ENCODE measurements around the gene PDZRN3. TPM values are rescaled to one million over a fixed set of nuclear protein-coding genes. Genes with fewer than 3 reads are reported as not detected.
"Not testable (repeated sequence)": the region's sequence is repeated elsewhere in the genome, so short reads cannot be mapped to it uniquely, and the experiment has no call there.

Gene PDZRN3
- total RNA-seq, 2 experiments from 2014 or later: not detected

DNA sequence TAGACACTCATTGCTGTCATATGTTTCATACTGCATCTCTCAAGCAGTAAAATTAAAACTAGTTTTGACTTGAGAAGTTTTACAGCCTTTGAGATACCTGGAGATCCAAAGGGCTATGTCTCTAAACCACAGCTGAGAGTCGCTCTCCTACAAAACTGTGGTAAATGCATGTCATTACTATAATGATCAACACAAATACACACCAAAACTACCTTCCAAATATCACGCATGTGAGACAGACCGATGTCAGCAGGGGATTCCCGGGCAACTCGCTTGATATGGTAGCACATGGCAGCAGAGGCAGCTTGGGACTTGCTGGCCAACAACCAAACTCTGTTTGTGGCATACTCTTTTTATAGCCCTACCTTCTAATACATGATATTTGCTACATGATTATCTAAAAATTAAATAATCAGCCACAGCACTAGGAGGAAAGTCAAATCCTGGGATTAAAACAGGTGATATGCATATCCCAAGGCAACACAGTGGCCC, 56.3 kb downstream of the PDZRN3 start:
- no peak for ATAC-seq

DNA sequence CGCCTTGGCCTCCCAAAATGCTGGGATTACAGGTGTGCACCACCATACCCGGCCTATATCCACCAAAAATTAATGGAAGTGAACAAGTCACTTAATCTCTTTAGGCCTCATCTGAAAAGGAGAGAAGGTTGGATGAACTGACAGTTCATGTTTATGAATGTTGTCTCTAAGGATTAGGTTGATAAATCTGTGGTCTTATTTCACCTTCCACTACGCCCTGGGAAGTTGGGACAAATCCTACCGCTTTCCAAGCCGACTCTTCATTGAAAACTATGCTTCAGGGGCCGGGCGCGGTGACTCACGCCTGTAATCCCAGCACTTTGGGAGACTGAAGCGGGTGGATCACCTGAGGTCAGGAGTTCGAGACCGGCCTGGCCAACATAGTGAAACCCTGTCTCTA, 59.4 kb downstream of the PDZRN3 start:
- H3K27ac Mint-ChIP-seq; CTCF ChIA-PET; H3K36me3 Mint-ChIP-seq (ENCODE audit: low read depth); intact Hi-C loops (cut with micrococcal nuclease); H3K27me3 Mint-ChIP-seq; DNase-seq; POLR2A ChIA-PET; H3K4me1 Mint-ChIP-seq (ENCODE audit: low read depth); ATAC-seq; H3K9me3 Mint-ChIP-seq; H3K4me3 Mint-ChIP-seq: not testable (repeated sequence)

More for the DNA sequence above, 56.3 kb downstream of the PDZRN3 start:
- Mint-ChIP-seq H3K4me3 (no peak overlapping the region), H3K4me1 (ENCODE audit: low read depth) (no peaks in the 10 kb centered on the region), H3K27me3 (peaks cover 23% of the 10 kb centered on the region), H3K9me3 (no peaks in the 10 kb centered on the region), H3K36me3 (ENCODE audit: low read depth) (no peaks in the 10 kb centered on the region), H3K27ac (no peak overlapping the region)
- ChIA-PET CTCF (no interaction called here), POLR2A (no interaction called here)
- intact Hi-C loops (cut with micrococcal nuclease): no loop called here
- no peak for DNase-seq
- no peak for TF ChIP-seq CTCF (IDR thresholded peaks at IDR 0.05)

GRCh38 chr3:73563896-73564582, 60.7 kb downstream of the PDZRN3 start:
- Mint-ChIP-seq H3K36me3 (ENCODE audit: low read depth) (no peaks in the 10 kb centered on the region), H3K27me3 (no peaks in the 10 kb centered on the region), H3K4me1 (ENCODE audit: low read depth) (no peaks in the 10 kb centered on the region), H3K27ac (no peak overlapping the region), H3K4me3 (no peak overlapping the region), H3K9me3 (no peaks in the 10 kb centered on the region)
- intact Hi-C loops (cut with micrococcal nuclease): no loop called here
- ChIA-PET POLR2A (no interaction called here), CTCF (no interaction called here)
- DNase-seq (no peak), ATAC-seq (no peak)
- TF ChIP-seq CTCF (IDR thresholded peaks at IDR 0.05): no peak

DNA sequence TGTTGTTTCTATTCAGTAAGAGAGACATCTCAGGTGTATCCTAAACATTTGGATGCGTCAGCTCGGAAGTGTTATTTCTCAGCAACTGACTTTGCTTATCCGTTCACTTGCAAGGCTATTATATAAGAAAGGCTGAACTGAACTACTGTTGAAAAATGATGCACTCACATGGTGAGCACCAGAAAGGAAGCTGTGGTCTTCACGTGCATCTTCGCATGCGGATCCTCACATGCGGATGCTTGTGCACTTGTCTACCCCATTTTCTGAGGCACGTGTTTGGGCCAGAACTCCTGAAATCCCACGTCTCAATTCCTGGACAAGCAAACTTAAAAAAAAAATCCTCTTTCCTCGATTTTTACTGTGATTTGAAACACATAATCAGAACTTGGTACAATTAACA, 63.2 kb downstream of the PDZRN3 start:
- intact Hi-C loops (cut with micrococcal nuclease): no loop called here
- DNase-seq (no peak), ATAC-seq (no peak)
- POLR2A ChIA-PET: no interaction called here
- Mint-ChIP-seq H3K9me3 (no peaks in the 10 kb centered on the region), H3K27me3 (no peaks in the 10 kb centered on the region), H3K4me3 (no peak overlapping the region), H3K36me3 (ENCODE audit: low read depth) (no peaks in the 10 kb centered on the region), H3K4me1 (ENCODE audit: low read depth) (no peaks in the 10 kb centered on the region), H3K27ac (no peak overlapping the region)
- no peak for TF ChIP-seq CTCF (IDR thresholded peaks at IDR 0.05)
- CTCF ChIA-PET: interaction anchor here (0.8 kb wide), 1 partner anchor 59 kb away, joined by 4 read pairs; no protein-coding TSS in a partner anchor

- POLR2A ChIA-PET: no interaction called here
- no peaks in the 10 kb centered on the region for H3K36me3 Mint-ChIP-seq (ENCODE audit: low read depth)
- H3K9me3 Mint-ChIP-seq: no peaks in the 10 kb centered on the region
- H3K27ac Mint-ChIP-seq: no peak overlapping the region
- H3K4me1 Mint-ChIP-seq (ENCODE audit: low read depth): no peaks in the 10 kb centered on the region
- no peak overlapping the region for H3K4me3 Mint-ChIP-seq
- ATAC-seq (no peak), DNase-seq (no peak)
- no peak for TF ChIP-seq CTCF (IDR thresholded peaks at IDR 0.05)
- CTCF ChIA-PET: no interaction called here
- no peaks in the 10 kb centered on the region for H3K27me3 Mint-ChIP-seq
- intact Hi-C loops (cut with micrococcal nuclease): no loop called here
These were observed 65.0 kb downstream of the PDZRN3 start for GRCh38 chr3:73559749-73560148.

Measured in activated CD8-positive, alpha-beta T cell treated with anti-CD3 and anti-CD28 coated beads for 36 hours (primary cell).